Hepatocyte (in vitro differentiated cells): ENCODE data around the gene DGKQ. TPM values are rescaled to one million over a fixed set of nuclear protein-coding genes. Genes with fewer than 3 reads are reported as not detected.
"Not testable (repeated sequence)": the region's sequence is repeated elsewhere in the genome, so short reads cannot be mapped to it uniquely, and the experiment has no call there.

Source experiments
- DNase-seq: peaks from one replicate; pipeline ENCODE4 v3.0.0-alpha.2; 2016; ENCODE audit warnings: low spot score
- H2AFZ ChIP-seq: fragments of 200-600 bp; sonication (generic); 2 replicates; pipeline ENCODE4 v1.6.0; 2016; ENCODE audit warnings: antibody characterized with exemption, mild to moderate bottlenecking
- H3K27ac ChIP-seq: fragments of 200-600 bp; sonication (generic); 2 replicates; pipeline ENCODE4 v1.5.1; 2016; ENCODE audit warnings: mild to moderate bottlenecking
- H3K27me3 ChIP-seq: fragments of 200-600 bp; sonication (generic); 2 replicates; pipeline ENCODE4 v1.6.1; 2016
- H3K36me3 ChIP-seq: fragments of 200-600 bp; sonication (generic); replicated peaks from 2 replicates; pipeline ENCODE4 v1.5.1; 2016; ENCODE audit warnings: low read depth; ENCODE audit not compliant: insufficient read depth
- H3K4me1 ChIP-seq: fragments of 200-600 bp; sonication (generic); 2 replicates; pipeline ENCODE4 v1.5.1; 2016; ENCODE audit warnings: mild to moderate bottlenecking, moderate library complexity; ENCODE audit not compliant: insufficient read depth
- H3K4me2 ChIP-seq: fragments of 200-600 bp; sonication (generic); 2 replicates; pipeline ENCODE4 v1.6.0; 2016
- H3K4me3 ChIP-seq: fragments of 200-600 bp; sonication (generic); 2 replicates; pipeline ENCODE4 v1.5.1; 2016; ENCODE audit warnings: mild to moderate bottlenecking
- H3K79me2 ChIP-seq: fragments of 200-600 bp; sonication (generic); 2 replicates; pipeline ENCODE4 v1.6.0; 2017; ENCODE audit warnings: mild to moderate bottlenecking
- H3K9me2 ChIP-seq: fragments of 200-600 bp; sonication (generic); replicated peaks from 2 replicates; pipeline ENCODE4 v1.6.0; 2017; ENCODE audit warnings: mild to moderate bottlenecking; ENCODE audit not compliant: insufficient read depth
- H3K9me3 ChIP-seq: fragments of 200-600 bp; sonication (generic); 2 replicates; pipeline ENCODE4 v1.5.1; 2016; ENCODE audit warnings: low read depth, mild to moderate bottlenecking
- H4K20me1 ChIP-seq: fragments of 200-600 bp; sonication (generic); 2 replicates; pipeline ENCODE4 v1.6.0; 2016; ENCODE audit warnings: mild to moderate bottlenecking; ENCODE audit not compliant: insufficient read depth, poor library complexity, severe bottlenecking
- CTCF ChIP-seq: fragments of 200-600 bp; sonication (generic); IDR thresholded peaks from 2 replicates; pipeline ENCODE4 v1.5.1; 2016; ENCODE audit warnings: antibody characterized with exemption, mild to moderate bottlenecking; ENCODE audit not compliant: poor library complexity
- EZH2 ChIP-seq: fragments of 200-600 bp; sonication (generic); IDR thresholded peaks from 2 replicates; pipeline ENCODE4 v1.6.1; 2016; ENCODE audit warnings: antibody characterized with exemption, mild to moderate bottlenecking, borderline replicate concordance
- EZH2phosphoT487 ChIP-seq: fragments of 200-600 bp; sonication (generic); IDR thresholded peaks from one replicate; pipeline ENCODE4 v1.6.1; 2018; ENCODE audit warnings: antibody characterized with exemption, mild to moderate bottlenecking, low read depth, moderate library complexity; ENCODE audit not compliant: unreplicated experiment, severe bottlenecking
- WGBS: methylation state at CpG from one replicate; pipeline ENCODE4 v1.1.6; 2016; ENCODE audit warnings: low lambda C conversion rate; ENCODE audit errors: missing lambda C conversion rate; 5-methylcytosine and 5-hydroxymethylcytosine counted together
- polyA plus RNA-seq: library from polyadenylated mRNA; unstranded; fragments of >200 nt; fragmentation: Nextera tagmentation; extraction: Ambion mirVana; gene quantifications from 2 replicates; pipeline ENCODE4 v1.2.1, GENCODE V29; 2016
- total RNA-seq: library from RNA; depleted of rRNA; stranded (reverse); fragments of >200 nt; gene quantifications from 2 replicates; pipeline ENCODE4 v1.2.3, GENCODE V29; 2014

DGKQ gene
- total and polyA plus RNA-seq, 2 experiments from 2014 or later: 17.4 to 20.7 TPM

- Histone ChIP-seq H3K4me2 (peak overlapping the region; percentile 78), H3K9me2 (no peaks in the 10 kb centered on the region), H3K36me3 (no peaks in the 10 kb centered on the region), H3K4me3 (no peak overlapping the region), H3K27me3 (no peaks in the 10 kb centered on the region), H3K79me2 (no peaks in the 10 kb centered on the region), H2AFZ (no peak overlapping the region), H3K9me3 (no peaks in the 10 kb centered on the region), H3K4me1 (peaks cover 3% of the 10 kb centered on the region), H3K27ac (no peak overlapping the region), H4K20me1 (no peaks in the 10 kb centered on the region)
- 86% methylated on average over 9 of the region's 9 CpGs for WGBS
- DNase-seq: no peak
- TF ChIP-seq CTCF: no peak
- TF ChIP-seq EZH2phosphoT487: no peak
- TF ChIP-seq EZH2: no peak
Observed at GRCh38 chr4:946103-946450, 27.3 kb downstream of the DGKQ start.

- H3K4me3 ChIP-seq: no peak overlapping the region
- H3K4me2 ChIP-seq: peak overlapping the region; percentile 78
- DNase-seq: no peak
- H3K27me3 ChIP-seq: no peaks in the 10 kb centered on the region
- H3K27ac ChIP-seq: no peak overlapping the region
- H2AFZ ChIP-seq: no peak overlapping the region
- peaks cover 3% of the 10 kb centered on the region for H3K4me1 ChIP-seq
- H3K9me3 ChIP-seq: no peaks in the 10 kb centered on the region
- no peak for TF ChIP-seq CTCF
- TF ChIP-seq EZH2phosphoT487: no peak
- no peak for TF ChIP-seq EZH2
- H3K9me2 ChIP-seq: no peaks in the 10 kb centered on the region
- H3K79me2 ChIP-seq: no peaks in the 10 kb centered on the region
- H3K36me3 ChIP-seq: no peaks in the 10 kb centered on the region
- 23% methylated on average over 28 of the region's 28 CpGs for WGBS
- H4K20me1 ChIP-seq: no peaks in the 10 kb centered on the region
Observed at GRCh38 chr4:945274-946102, 27.9 kb downstream of the DGKQ start.

GRCh38 chr4:939508-939907, 33.9 kb downstream of the DGKQ start:
- not testable (repeated sequence) for H4K20me1 ChIP-seq, H3K4me1 ChIP-seq, H3K4me2 ChIP-seq, H3K79me2 ChIP-seq, H3K9me2 ChIP-seq, H2AFZ ChIP-seq, H3K27me3 ChIP-seq, H3K4me3 ChIP-seq, H3K9me3 ChIP-seq, DNase-seq, H3K27ac ChIP-seq, H3K36me3 ChIP-seq
- WGBS: 83% methylated on average over 4 of the region's 4 CpGs

- Histone ChIP-seq H3K27me3 (no peaks in the 10 kb centered on the region), H3K79me2 (peaks cover 57% of the 10 kb centered on the region), H3K4me3 (peak overlapping the region; percentile 52), H3K36me3 (no peaks in the 10 kb centered on the region), H3K27ac (peak overlapping the region; percentile 75), H2AFZ (peak overlapping the region; percentile 47), H3K9me3 (no peaks in the 10 kb centered on the region), H3K9me2 (no peaks in the 10 kb centered on the region), H4K20me1 (peaks cover 31% of the 10 kb centered on the region), H3K4me2 (peak overlapping the region; percentile 94), H3K4me1 (peaks cover 24% of the 10 kb centered on the region)
- TF ChIP-seq EZH2phosphoT487 (no peak), CTCF (peak; percentile 21)
- 6% methylated on average over 11 of the region's 11 CpGs for WGBS
- DNase-seq: no peak
Observed at GRCh38 chr4:932713-933070, 40.7 kb downstream of the DGKQ start.
